SIG-M5 treated with dmso at 0.1 percent for 504 hours (cell line): ENCODE data around the gene RSPO4.

Experiments
- DNase-seq: peaks from one replicate; lab custom pipeline; 2025; ENCODE audit not compliant: unreplicated experiment; lab: John Stamatoyannopoulos, UW

The RSPO4 gene

GRCh38 chr20:971346-971745 lies 30.8 kb downstream of the RSPO4 start:
- no peak for DNase-seq

- no peak for DNase-seq
Measured at GRCh38 chr20:969868-970267, 32.2 kb downstream of the RSPO4 start.

GRCh38 chr20:967796-968742 lies 34.0 kb downstream of the RSPO4 start:
- no peak for DNase-seq

- DNase-seq: no peak
Measured at GRCh38 chr20:965956-966355, 36.2 kb downstream of the RSPO4 start.

GRCh38 chr20:963795-964194 lies 38.3 kb downstream of the RSPO4 start:
- no peak for DNase-seq

GRCh38 chr20:962683-963082 lies 39.4 kb downstream of the RSPO4 start:
- DNase-seq: no peak

GRCh38 chr20:962223-962622 lies 39.9 kb downstream of the RSPO4 start:
- DNase-seq: no peak

GRCh38 chr20:961768-962167 lies 40.3 kb downstream of the RSPO4 start:
- no peak for DNase-seq

- DNase-seq: no peak
Measured at GRCh38 chr20:959996-960615, 42.0 kb downstream of the RSPO4 start.

- DNase-seq: no peak
Measured at GRCh38 chr20:958936-959815, 42.9 kb downstream of the RSPO4 start.

- no peak for DNase-seq
Measured at GRCh38 chr20:957544-957943, 44.6 kb downstream of the RSPO4 start.

GRCh38 chr20:956330-956951 lies 45.7 kb downstream of the RSPO4 start:
- peak; percentile 63 for DNase-seq

- no peak for DNase-seq
Measured at GRCh38 chr20:955656-956055, 46.5 kb downstream of the RSPO4 start.

GRCh38 chr20:955111-955510 lies 47.0 kb downstream of the RSPO4 start:
- no peak for DNase-seq

- DNase-seq: no peak
Measured at GRCh38 chr20:953742-954141, 48.4 kb downstream of the RSPO4 start.

- no peak for DNase-seq
Measured at GRCh38 chr20:952196-952795, 49.8 kb downstream of the RSPO4 start.

GRCh38 chr20:951384-952169 lies 50.5 kb downstream of the RSPO4 start:
- no peak for DNase-seq

GRCh38 chr20:949717-950116 lies 52.4 kb downstream of the RSPO4 start:
- no peak for DNase-seq

- DNase-seq: no peak
Measured at GRCh38 chr20:946826-947225, 55.3 kb downstream of the RSPO4 start.

GRCh38 chr20:945841-946240 lies 56.3 kb downstream of the RSPO4 start:
- no peak for DNase-seq
